GM21367 (cell line): Measurements from ENCODE around the gene ELOVL6.
A peak's percentile ranks its signal among the peaks of the same experiment; 100 is the strongest.
"Not testable (repeated sequence)": the region's sequence is repeated elsewhere in the genome, so short reads cannot be mapped to it uniquely, and the experiment has no call there.

Source experiments
- ATAC-seq: cut with Tn5 transposase; IDR thresholded peaks from one replicate; pipeline ENCODE4 v1.9.1; 2021; ENCODE audit not compliant: unreplicated experiment

ELOVL6 gene

GRCh38 chr4:110198435-110199416 is at the start of gene ELOVL6:
ELOVL6 (minus strand) TSS chr4:110198615; CDS start chr4:110198335, 280 bp downstream.
- ATAC-seq, result peak; percentile 8

GRCh38 chr4:110248100-110248499 is 49.7 kb upstream of the ELOVL6 start:
- ATAC-seq, result no peak

- ATAC-seq, result no peak
Observed at GRCh38 chr4:110247591-110247990, 49.2 kb upstream of the ELOVL6 start.

- no peak for ATAC-seq
Observed at GRCh38 chr4:110245577-110245976, 47.2 kb upstream of the ELOVL6 start.

- no peak for ATAC-seq
Observed at GRCh38 chr4:110236324-110236723, 37.9 kb upstream of the ELOVL6 start.

GRCh38 chr4:110233581-110233980 is 35.2 kb upstream of the ELOVL6 start:
- ATAC-seq, result not testable (repeated sequence)

- ATAC-seq, result no peak
Observed at GRCh38 chr4:110231869-110232268, 33.5 kb upstream of the ELOVL6 start.

GRCh38 chr4:110229266-110229665 is 30.9 kb upstream of the ELOVL6 start:
- no peak for ATAC-seq

- ATAC-seq, result no peak
Observed at GRCh38 chr4:110224812-110225211, 26.4 kb upstream of the ELOVL6 start.

- no peak for ATAC-seq
Observed at GRCh38 chr4:110224142-110224541, 25.7 kb upstream of the ELOVL6 start.

GRCh38 chr4:110218935-110219334 is 20.5 kb upstream of the ELOVL6 start:
- ATAC-seq, result not testable (repeated sequence)

- not testable (repeated sequence) for ATAC-seq
Observed at GRCh38 chr4:110217181-110217580, 18.8 kb upstream of the ELOVL6 start.

GRCh38 chr4:110216129-110216528 is 17.7 kb upstream of the ELOVL6 start:
- ATAC-seq, result no peak

GRCh38 chr4:110211770-110212061 is 13.3 kb upstream of the ELOVL6 start:
- no peak for ATAC-seq

- ATAC-seq, result peak; percentile 82
Observed at GRCh38 chr4:110211007-110211769, 12.8 kb upstream of the ELOVL6 start.

GRCh38 chr4:110208419-110208818 is 10.0 kb upstream of the ELOVL6 start:
- ATAC-seq, result no peak

GRCh38 chr4:110207233-110207632 is 8.8 kb upstream of the ELOVL6 start:
- ATAC-seq, result no peak

- no peak for ATAC-seq
Observed at GRCh38 chr4:110202024-110202423, 3.6 kb upstream of the ELOVL6 start.

GRCh38 chr4:110201502-110201901 is 3.1 kb upstream of the ELOVL6 start:
- no peak for ATAC-seq

- ATAC-seq, result no peak
Observed at GRCh38 chr4:110200689-110201088, 2.3 kb upstream of the ELOVL6 start.

- ATAC-seq, result no peak
Observed at GRCh38 chr4:110198049-110198434, 373 bp downstream of the ELOVL6 start.

GRCh38 chr4:110197529-110198042 is 829 bp downstream of the ELOVL6 start:
- no peak for ATAC-seq
